Measurements from ENCODE around the gene MTF1.

The MTF1 gene

DNA sequence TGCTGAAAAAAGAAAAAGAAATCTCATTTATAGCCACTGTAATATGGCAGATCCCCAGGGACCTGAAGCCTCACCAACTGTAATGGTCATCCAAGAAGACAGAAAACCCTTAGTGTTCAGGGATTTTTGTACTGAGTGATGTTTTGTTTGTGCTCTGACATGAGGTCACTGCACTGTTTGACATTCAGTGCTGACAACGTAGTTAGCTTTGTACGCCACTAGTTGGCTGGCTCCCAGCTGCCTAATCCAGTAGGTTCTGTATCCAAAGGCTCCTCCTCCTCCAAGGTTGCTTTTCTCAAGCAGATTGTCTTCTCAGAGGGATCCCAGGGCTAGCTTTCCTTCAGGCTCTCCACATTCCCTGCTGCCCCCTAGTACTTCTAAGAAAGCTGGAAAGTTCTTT is 41.9 kb downstream of the MTF1 start:
- no peak for DNase-seq
- H3K36me3 ChIP-seq = peaks cover 45 to 83% (median 63%) of the 10 kb centered on the region in 3 donors

GRCh38 chr1:37814252-37814651 is 45.1 kb downstream of the MTF1 start:
- Histone ChIP-seq H3K4me1 (peaks cover 0 to 23% (median 5%) of the 10 kb centered on the region in 4 donors), H3K36me3 (peaks cover 18 to 55% (median 37%) of the 10 kb centered on the region in 3 donors), H3K4me3 (no peak overlapping the region), H3K9me3 (no peaks in the 10 kb centered on the region), H3K27me3 (no peaks in the 10 kb centered on the region), H3K27ac (no peak overlapping the region)
- intact Hi-C loops (cut with DNase I; ENCODE audit: low total_unique reads) = loop anchor here (5.0 kb wide), 1 partner anchor 43 kb away; the partner anchor contains the start of gene MTF1
- TF ChIP-seq, protein P1, sequence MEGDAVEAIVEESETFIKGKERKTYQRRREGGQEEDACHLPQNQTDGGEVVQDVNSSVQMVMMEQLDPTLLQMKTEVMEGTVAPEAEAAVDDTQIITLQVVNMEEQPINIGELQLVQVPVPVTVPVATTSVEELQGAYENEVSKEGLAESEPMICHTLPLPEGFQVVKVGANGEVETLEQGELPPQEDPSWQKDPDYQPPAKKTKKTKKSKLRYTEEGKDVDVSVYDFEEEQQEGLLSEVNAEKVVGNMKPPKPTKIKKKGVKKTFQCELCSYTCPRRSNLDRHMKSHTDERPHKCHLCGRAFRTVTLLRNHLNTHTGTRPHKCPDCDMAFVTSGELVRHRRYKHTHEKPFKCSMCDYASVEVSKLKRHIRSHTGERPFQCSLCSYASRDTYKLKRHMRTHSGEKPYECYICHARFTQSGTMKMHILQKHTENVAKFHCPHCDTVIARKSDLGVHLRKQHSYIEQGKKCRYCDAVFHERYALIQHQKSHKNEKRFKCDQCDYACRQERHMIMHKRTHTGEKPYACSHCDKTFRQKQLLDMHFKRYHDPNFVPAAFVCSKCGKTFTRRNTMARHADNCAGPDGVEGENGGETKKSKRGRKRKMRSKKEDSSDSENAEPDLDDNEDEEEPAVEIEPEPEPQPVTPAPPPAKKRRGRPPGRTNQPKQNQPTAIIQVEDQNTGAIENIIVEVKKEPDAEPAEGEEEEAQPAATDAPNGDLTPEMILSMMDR (IDR thresholded peaks at IDR 0.05) = no peak
- DNase-seq = no peak

More for the DNA sequence above, 41.9 kb downstream of the MTF1 start:
- TF ChIP-seq, protein P1 (IDR thresholded peaks at IDR 0.05) = no peak
- intact Hi-C loops (cut with DNase I; ENCODE audit: low total_unique reads) = no loop called here
- H3K27me3 ChIP-seq = no peaks in the 10 kb centered on the region
- no peaks in the 10 kb centered on the region for H3K9me3 ChIP-seq
- H3K4me1 ChIP-seq = peaks cover 0 to 4% (median 0%) of the 10 kb centered on the region in 4 donors
- H3K27ac ChIP-seq = no peak overlapping the region
- no peak overlapping the region for H3K4me3 ChIP-seq

- Histone ChIP-seq H3K4me3 (no peak overlapping the region), H3K4me1 (peaks cover 0 to 29% (median 11%) of the 10 kb centered on the region in 4 donors), H3K27me3 (no peaks in the 10 kb centered on the region), H3K27ac (no peak overlapping the region), H3K9me3 (no peaks in the 10 kb centered on the region), H3K36me3 (peaks cover 15 to 49% (median 31%) of the 10 kb centered on the region in 3 donors)
- intact Hi-C loops (cut with DNase I; ENCODE audit: low total_unique reads) = loop anchor here (5.0 kb wide), 1 partner anchor 44 kb away; the partner anchor contains the start of gene MTF1
- DNase-seq = no peak
- TF ChIP-seq, protein P1 (IDR thresholded peaks at IDR 0.05) = no peak
Measured at GRCh38 chr1:37813529-37814145, 45.8 kb downstream of the MTF1 start.

DNA sequence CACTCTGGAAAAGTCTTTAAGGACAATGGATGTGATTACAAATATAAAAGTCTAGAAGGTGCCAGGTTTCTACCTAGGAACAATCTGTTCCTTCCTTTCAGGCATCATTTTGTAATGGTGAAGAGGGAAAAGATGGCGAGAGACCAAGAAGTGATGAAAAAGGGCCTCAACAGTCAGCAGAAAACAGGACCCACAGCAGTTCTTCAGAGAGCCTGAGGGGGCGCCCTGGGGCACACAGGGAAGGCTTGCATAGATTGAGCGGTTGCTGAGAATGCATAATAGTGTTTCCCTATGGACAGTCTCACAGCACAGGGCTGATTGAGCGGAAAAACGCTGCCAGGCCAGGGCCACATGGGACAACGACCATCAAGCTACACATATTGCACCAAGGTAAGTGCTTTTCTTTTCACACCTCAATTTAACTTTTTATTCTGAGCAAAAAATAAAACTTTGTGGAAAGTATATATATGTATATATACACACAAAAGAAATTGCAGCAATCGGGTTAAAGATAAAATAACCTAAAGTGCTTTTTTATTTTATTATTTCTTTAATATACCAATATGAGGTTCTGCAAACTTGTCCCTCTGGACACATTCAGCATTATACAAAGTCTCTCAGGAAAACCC is 48.3 kb downstream of the MTF1 start:
- peaks cover 0 to 38% (median 26%) of the 10 kb centered on the region in 4 donors for H3K4me1 ChIP-seq
- H3K27ac ChIP-seq = peak overlapping the region in 1 of 2 donors; percentile 96
- H3K9me3 ChIP-seq = no peaks in the 10 kb centered on the region
- no peaks in the 10 kb centered on the region for H3K27me3 ChIP-seq
- TF ChIP-seq, protein P1 (IDR thresholded peaks at IDR 0.05) = peak; percentile 53 to 69
- peak in 1 of 2 donors; percentile 73 for DNase-seq
- peaks cover 12 to 32% (median 14%) of the 10 kb centered on the region in 3 donors for H3K36me3 ChIP-seq
- intact Hi-C loops (cut with DNase I; ENCODE audit: low total_unique reads) = loop anchor here (5.0 kb wide), 1 partner anchor 46 kb away; the partner anchor contains the start of gene MTF1
- H3K4me3 ChIP-seq = no peak overlapping the region

DNA sequence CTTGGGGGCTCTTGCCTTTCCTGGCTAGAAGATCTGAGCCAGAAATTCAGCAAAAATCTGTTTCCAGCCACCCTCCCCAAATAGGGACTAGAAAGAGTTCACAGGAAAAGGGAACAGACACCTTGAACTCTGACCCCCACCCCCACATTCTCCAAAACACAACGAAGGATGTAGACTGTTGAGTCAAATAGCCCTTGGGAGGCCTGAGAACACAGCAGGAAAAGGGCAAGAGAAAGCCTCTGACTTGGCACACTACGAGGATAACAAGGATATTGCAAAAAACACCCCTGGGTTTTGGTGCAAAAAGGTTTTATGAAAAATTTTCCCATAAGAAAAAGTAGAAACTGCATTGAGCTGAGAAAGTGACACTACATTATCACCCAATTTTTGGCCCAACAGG is 49.5 kb downstream of the MTF1 start:
- TF ChIP-seq, protein P1 (IDR thresholded peaks at IDR 0.05) = no peak
- Histone ChIP-seq H3K27ac (peak overlapping the region in 1 of 2 donors; percentile 96), H3K4me3 (no peak overlapping the region), H3K36me3 (peaks cover 14 to 32% (median 20%) of the 10 kb centered on the region in 3 donors), H3K9me3 (no peaks in the 10 kb centered on the region), H3K4me1 (peaks cover 0 to 40% (median 30%) of the 10 kb centered on the region in 4 donors), H3K27me3 (no peaks in the 10 kb centered on the region)
- intact Hi-C loops (cut with DNase I; ENCODE audit: low total_unique reads) = loop anchor here (5.0 to 10.0 kb wide), 2 partner anchors 47 to 125 kb away; partner anchors contain the start of gene MTF1
- DNase-seq = peak in 1 of 2 donors; percentile 25
